H1 (cell line): ENCODE results near the gene TRIM28. TPM values are rescaled to one million over a fixed set of nuclear protein-coding genes. Genes with fewer than 3 reads are reported as not detected.

Experiments
- ASH2L ChIP-seq: fragments of 200-600, 300-600 bp; sonication (generic); IDR thresholded peaks from one replicate; pipeline ENCODE4 v1.7.1; 2017; ENCODE audit warnings: low read length
- KDM4A ChIP-seq: IDR thresholded peaks from one replicate; pipeline ENCODE4 v1.7.1; 2012; ENCODE audit warnings: low read depth, mild to moderate bottlenecking, moderate library complexity, low read length, inconsistent platforms; ENCODE audit not compliant: severe bottlenecking
- POU5F1 ChIP-seq: IDR thresholded peaks from 2 replicates; pipeline ENCODE4 v1.6.1; 2011; ENCODE audit warnings: low read depth, mild to moderate bottlenecking, low read length, moderate library complexity
- RXRA ChIP-seq: IDR thresholded peaks from 2 replicates; pipeline ENCODE4 v1.6.1; 2011; ENCODE audit warnings: low read depth, mild to moderate bottlenecking, low read length, moderate library complexity; ENCODE audit not compliant: insufficient read depth
- SP2 ChIP-seq: IDR thresholded peaks from 2 replicates; pipeline ENCODE4 v1.6.1; 2012; ENCODE audit warnings: mild to moderate bottlenecking, low read length, inconsistent platforms
- YY1 ChIP-seq: IDR thresholded peaks from 2 replicates; pipeline ENCODE4 v1.6.1; 2011; ENCODE audit warnings: low read depth, mild to moderate bottlenecking, low read length
- ZNF274 ChIP-seq: IDR thresholded peaks from 2 replicates; pipeline ENCODE4 v1.7.0; 2012; ENCODE audit warnings: low read length, borderline replicate concordance; ENCODE audit errors: extremely low read depth
- polyA plus RNA-seq, 7 experiments: library from polyadenylated mRNA; depleted of rRNA in 3 of 7; stranded (reverse) in 5 of 7; unstranded in 2 of 7; fragments of >200 nt in 5 of 7; fragments of 200-250 nt in 2 of 7; gene quantifications; 1 replicate in 5 of 7; 2 replicates in 1 of 7; 4 replicates in 1 of 7; pipeline versions ENCODE4 v1.2.1 to v1.2.3, GENCODE V29; 2011 to 2013; ENCODE audit warnings: missing spikeins in 2 of 7, mixed read lengths in 2 of 7
- total RNA-seq: library from RNA; stranded (reverse); fragmentation: NEBNext Ultra II Directional; extraction: Animal tissue kit (Norgen Biotek cat#: 25700); gene quantifications from 2 replicates; pipeline ENCODE4 v1.2.1, GENCODE V29; 2021

Gene TRIM28
- total and polyA plus RNA-seq, 2 of the 8 experiments (the other 6 are each of a cell fraction or from before 2014, with no cell fraction given): 1,433 to 1,442 TPM

DNA sequence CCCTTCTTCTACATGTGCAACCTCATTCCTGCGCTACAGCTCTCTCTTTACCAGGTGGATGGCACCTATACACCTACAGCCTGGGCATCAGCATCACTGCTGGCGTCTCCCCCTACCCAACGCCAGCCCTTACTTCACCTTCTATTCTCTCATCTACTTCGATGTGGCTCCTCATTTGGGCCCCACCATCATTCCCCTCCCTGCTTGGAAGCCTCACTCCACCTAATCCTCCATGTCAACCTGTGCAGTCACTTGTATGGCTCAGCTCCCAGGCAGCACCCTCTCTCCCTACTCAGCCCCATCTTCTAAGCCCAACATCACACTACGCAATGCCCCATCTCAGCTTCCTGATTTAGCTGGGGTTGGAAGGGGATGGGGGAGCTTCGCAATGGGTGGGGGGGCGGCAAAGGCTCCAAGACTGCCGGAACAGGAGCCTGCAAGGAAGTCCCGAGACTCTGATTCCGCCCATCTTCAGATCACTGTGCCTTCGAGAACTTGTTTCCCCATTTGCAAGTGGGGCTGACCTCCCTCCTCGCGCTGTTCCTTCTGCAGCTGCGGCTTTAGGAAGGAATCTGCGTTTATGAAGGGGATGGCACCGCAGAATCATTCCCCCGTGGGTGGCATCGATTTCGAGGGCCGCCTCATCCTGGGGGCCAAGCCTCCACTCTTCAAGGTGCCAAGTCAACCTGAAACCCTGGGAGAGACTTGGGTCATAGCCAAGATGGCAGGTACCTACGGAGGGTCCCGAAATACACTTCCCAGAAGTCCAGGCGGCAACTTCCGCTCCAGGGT lies 28.4 kb downstream of the TRIM28 start (continued):
- TF ChIP-seq ASH2L: no peak
- no peak for TF ChIP-seq SP2
- peak; percentile 94 for TF ChIP-seq YY1
- TF ChIP-seq RXRA: no peak
- peak; percentile 50 for TF ChIP-seq KDM4A
- no peak for TF ChIP-seq ZNF274
- TF ChIP-seq POU5F1: no peak
